ENCODE results near the gene ZNF132. TPM values are rescaled to one million over a fixed set of nuclear protein-coding genes. Genes with fewer than 3 reads are reported as not detected.
"Not testable (repeated sequence)": the region's sequence is repeated elsewhere in the genome, so short reads cannot be mapped to it uniquely, and the experiment has no call there.

Gene ZNF132
- total RNA-seq, 6 experiments from 2014 or later = 4.0 to 5.2 (median 4.5) TPM

DNA sequence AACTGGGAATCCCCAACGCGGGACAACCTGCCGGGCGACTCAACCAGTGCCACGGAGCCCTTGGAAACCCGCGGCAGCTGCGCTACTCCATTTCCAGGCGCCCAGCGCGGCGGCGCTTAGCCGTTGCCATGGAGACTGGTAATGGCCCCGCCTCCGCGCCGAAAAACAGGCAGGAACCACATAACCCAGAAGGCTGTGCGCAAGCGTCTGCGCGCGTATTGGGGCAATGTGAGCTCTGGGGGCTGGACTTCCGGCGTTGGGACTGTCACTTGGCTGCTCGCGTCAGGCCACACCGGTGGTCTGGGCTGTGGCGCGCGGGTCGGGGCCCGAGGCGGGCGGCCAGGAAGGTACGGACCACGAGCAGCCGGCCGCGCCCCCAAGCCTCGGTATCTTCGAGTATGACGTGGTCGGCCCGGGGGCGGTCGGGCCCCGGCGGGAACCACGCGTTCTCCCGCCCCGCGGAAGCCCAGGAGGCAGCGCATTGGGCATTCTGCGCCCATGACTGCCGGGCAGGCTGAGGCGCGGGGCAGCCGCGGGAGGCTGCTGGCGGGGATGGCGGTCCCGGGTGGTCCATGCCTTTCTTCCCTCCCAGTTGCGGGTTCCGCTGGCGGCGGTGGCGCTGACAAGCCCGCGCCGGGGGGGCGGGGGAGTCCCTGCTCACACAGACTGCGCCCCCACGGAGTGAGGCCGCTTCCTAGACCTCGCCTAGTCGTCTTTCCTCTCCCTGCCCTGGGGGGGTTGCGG is 11.6 kb upstream of the ZNF132 start, which contains the start of gene ZNF324B:
Gene ZNF324B, plus strand, starts transcription at position 265 of the 744 bp plus-strand sequence. CDS start 2,080 bp downstream, outside the sequence.
- Mint-ChIP-seq H3K4me3 (peak within 1 kb of the TSS; percentile 88), H3K4me1 (ENCODE audit: low read depth) (peaks cover 25% of the 10 kb centered on the region), H3K36me3 (ENCODE audit: low read depth) (peaks cover 28% of the 10 kb centered on the region), H3K27ac (peak within 1 kb of the TSS; percentile 48), H3K9me3 (peaks cover 27% of the 10 kb centered on the region), H3K27me3 (ENCODE audit: insufficient read depth) (peaks cover 7% of the 10 kb centered on the region)
- TF ChIP-seq, protein P1, sequence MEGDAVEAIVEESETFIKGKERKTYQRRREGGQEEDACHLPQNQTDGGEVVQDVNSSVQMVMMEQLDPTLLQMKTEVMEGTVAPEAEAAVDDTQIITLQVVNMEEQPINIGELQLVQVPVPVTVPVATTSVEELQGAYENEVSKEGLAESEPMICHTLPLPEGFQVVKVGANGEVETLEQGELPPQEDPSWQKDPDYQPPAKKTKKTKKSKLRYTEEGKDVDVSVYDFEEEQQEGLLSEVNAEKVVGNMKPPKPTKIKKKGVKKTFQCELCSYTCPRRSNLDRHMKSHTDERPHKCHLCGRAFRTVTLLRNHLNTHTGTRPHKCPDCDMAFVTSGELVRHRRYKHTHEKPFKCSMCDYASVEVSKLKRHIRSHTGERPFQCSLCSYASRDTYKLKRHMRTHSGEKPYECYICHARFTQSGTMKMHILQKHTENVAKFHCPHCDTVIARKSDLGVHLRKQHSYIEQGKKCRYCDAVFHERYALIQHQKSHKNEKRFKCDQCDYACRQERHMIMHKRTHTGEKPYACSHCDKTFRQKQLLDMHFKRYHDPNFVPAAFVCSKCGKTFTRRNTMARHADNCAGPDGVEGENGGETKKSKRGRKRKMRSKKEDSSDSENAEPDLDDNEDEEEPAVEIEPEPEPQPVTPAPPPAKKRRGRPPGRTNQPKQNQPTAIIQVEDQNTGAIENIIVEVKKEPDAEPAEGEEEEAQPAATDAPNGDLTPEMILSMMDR (IDR thresholded peaks at IDR 0.05) = no peak; the same call in 1 of the 2 replicates
- DNase-seq = peak; percentile 92

GRCh38 chr19:58450856-58451357 is 11.0 kb upstream of the ZNF132 start:
- DNase-seq = no peak

DNA sequence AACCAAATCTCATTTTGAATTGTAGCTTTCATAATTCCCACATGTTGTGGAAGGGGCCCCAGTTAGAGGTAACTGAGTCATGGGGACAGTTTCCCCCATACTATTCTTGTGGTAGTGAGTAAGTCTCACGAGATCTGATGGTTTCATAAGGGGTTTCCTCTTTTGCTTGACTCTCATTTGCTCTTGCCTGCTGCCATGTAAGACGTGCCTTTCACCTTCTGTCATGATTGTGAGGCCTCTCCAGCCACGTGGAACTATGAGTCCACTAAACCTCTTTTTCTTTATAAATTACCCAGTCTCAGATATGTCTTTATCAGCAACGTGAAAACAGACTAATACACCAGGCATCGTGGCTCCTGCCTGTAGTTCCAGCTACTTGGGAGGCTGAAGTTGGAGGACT is 10.0 kb upstream of the ZNF132 start:
- not testable (repeated sequence) for H3K4me3 Mint-ChIP-seq; DNase-seq; H3K27me3 Mint-ChIP-seq (ENCODE audit: insufficient read depth); H3K27ac Mint-ChIP-seq
- H3K4me1 Mint-ChIP-seq (ENCODE audit: low read depth) = peaks cover 25% of the 10 kb centered on the region
- peaks cover 27% of the 10 kb centered on the region for H3K36me3 Mint-ChIP-seq (ENCODE audit: low read depth)
- peaks cover 27% of the 10 kb centered on the region for H3K9me3 Mint-ChIP-seq

More at GRCh38 chr19:58450856-58451357, 11.0 kb upstream of the ZNF132 start:
- TF ChIP-seq, protein P1 (IDR thresholded peaks at IDR 0.05) = no peak
- Mint-ChIP-seq H3K36me3 (ENCODE audit: low read depth) (peaks cover 27% of the 10 kb centered on the region), H3K9me3 (peaks cover 27% of the 10 kb centered on the region), H3K4me3 (peak overlapping the region; percentile 88), H3K4me1 (ENCODE audit: low read depth) (peaks cover 25% of the 10 kb centered on the region), H3K27me3 (ENCODE audit: insufficient read depth) (peaks cover 7% of the 10 kb centered on the region), H3K27ac (peak overlapping the region; percentile 48; the same call in 1 of the 2 replicates)

DNA sequence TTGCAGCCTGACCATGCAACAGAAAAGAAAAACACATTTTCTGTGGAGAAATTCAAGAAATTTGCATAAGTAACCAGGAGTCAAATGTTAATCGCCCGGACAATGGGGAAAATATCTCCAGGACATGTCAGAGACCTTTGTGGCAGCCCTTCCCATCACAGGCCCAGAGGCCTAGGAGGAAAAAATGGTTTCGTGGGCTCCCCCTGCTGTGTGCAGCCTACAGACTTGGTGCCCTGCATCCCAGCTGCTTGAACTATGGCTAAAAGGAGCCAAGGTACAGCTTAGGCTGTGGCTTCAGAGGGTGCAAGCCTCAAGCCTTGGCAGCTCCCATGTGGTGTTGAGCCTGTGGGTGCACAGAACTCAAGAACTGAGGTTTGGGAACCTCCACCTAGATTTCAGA is 8.9 kb upstream of the ZNF132 start:
- not testable (repeated sequence) for DNase-seq; H3K27ac Mint-ChIP-seq; H3K4me3 Mint-ChIP-seq; H3K27me3 Mint-ChIP-seq (ENCODE audit: insufficient read depth)
- Mint-ChIP-seq H3K9me3 (peaks cover 27% of the 10 kb centered on the region), H3K4me1 (ENCODE audit: low read depth) (peaks cover 25% of the 10 kb centered on the region), H3K36me3 (ENCODE audit: low read depth) (peaks cover 18% of the 10 kb centered on the region)

GRCh38 chr19:58442986-58443385 is 3.0 kb upstream of the ZNF132 start:
- peaks cover 19% of the 10 kb centered on the region for H3K4me1 Mint-ChIP-seq (ENCODE audit: low read depth)
- peaks cover 15% of the 10 kb centered on the region for H3K27me3 Mint-ChIP-seq (ENCODE audit: insufficient read depth)
- peaks cover 47% of the 10 kb centered on the region for H3K9me3 Mint-ChIP-seq
- not testable (repeated sequence) for H3K27ac Mint-ChIP-seq, DNase-seq, H3K4me3 Mint-ChIP-seq
- H3K36me3 Mint-ChIP-seq (ENCODE audit: low read depth) = peaks cover 40% of the 10 kb centered on the region

GRCh38 chr19:58440556-58440955 is 603 bp upstream of the ZNF132 start:
- Mint-ChIP-seq H3K9me3 (peaks cover 65% of the 10 kb centered on the region), H3K4me3 (peak overlapping the region; percentile 93), H3K36me3 (ENCODE audit: low read depth) (peaks cover 60% of the 10 kb centered on the region), H3K27ac (peak overlapping the region; percentile 97), H3K4me1 (ENCODE audit: low read depth) (peaks cover 20% of the 10 kb centered on the region), H3K27me3 (ENCODE audit: insufficient read depth) (peaks cover 13% of the 10 kb centered on the region)
- TF ChIP-seq, protein P1 (IDR thresholded peaks at IDR 0.05) = no peak
- no peak for DNase-seq

GRCh38 chr19:58434217-58434616 is 5.7 kb downstream of the ZNF132 start:
- peaks cover 5% of the 10 kb centered on the region for H3K27me3 Mint-ChIP-seq (ENCODE audit: insufficient read depth)
- no peak overlapping the region for H3K4me3 Mint-ChIP-seq
- H3K4me1 Mint-ChIP-seq (ENCODE audit: low read depth) = peaks cover 9% of the 10 kb centered on the region
- peaks cover 95% of the 10 kb centered on the region for H3K36me3 Mint-ChIP-seq (ENCODE audit: low read depth)
- H3K9me3 Mint-ChIP-seq = peaks cover 98% of the 10 kb centered on the region
- TF ChIP-seq, protein P1 (IDR thresholded peaks at IDR 0.05) = no peak
- no peak for DNase-seq
- no peak overlapping the region for H3K27ac Mint-ChIP-seq

Measured in HFFc6 (cell line).